NT2/D1 (cell line): Measurements from ENCODE around the gene PJA2.

Experiments used
- YY1 ChIP-seq: IDR thresholded peaks from 2 replicates; pipeline ENCODE4 v1.6.1; 2011; ENCODE audit not compliant: insufficient read length, insufficient read depth
- ZNF274 ChIP-seq: IDR thresholded peaks from 2 replicates; pipeline ENCODE4 v1.6.1; 2011; ENCODE audit warnings: mild to moderate bottlenecking, low read depth, low read length

GRCh38 chr5:109291090-109291489 lies 118.7 kb downstream of the PJA2 start:
- TF ChIP-seq YY1 (no peak), ZNF274 (no peak)
